ENCODE measurements around the gene TLR8. TPM values are rescaled to one million over a fixed set of nuclear protein-coding genes. Genes with fewer than 3 reads are reported as not detected.
"Not testable (repeated sequence)": the region's sequence is repeated elsewhere in the genome, so short reads cannot be mapped to it uniquely, and the experiment has no call there.

Gene TLR8
- total RNA-seq, 3 donors from 2014 or later: 0.29 to 2.3 (median 1.5) TPM

- DNase-seq: no peak
- TF ChIP-seq CTCF (IDR thresholded peaks at IDR 0.05): no peak
- Histone ChIP-seq H3K36me3 (ENCODE audit: low read depth) (no peaks in the 10 kb centered on the region), H3K9me3 (no peaks in the 10 kb centered on the region), H3K4me1 (ENCODE audit: low read depth) (no peaks in the 10 kb centered on the region), H3K4me3 (no peak overlapping the region)
- ATAC-seq: no peak
- intact Hi-C loops (cut with DNase I, micrococcal nuclease): no loop called here
Measured at GRCh38 chrX:12932244-12932643, 25.8 kb downstream of the TLR8 start.

- no peak for ATAC-seq
- DNase-seq: no peak
- Histone ChIP-seq H3K4me1 (ENCODE audit: low read depth) (no peaks in the 10 kb centered on the region), H3K4me3 (no peak overlapping the region), H3K9me3 (no peaks in the 10 kb centered on the region), H3K36me3 (ENCODE audit: low read depth) (no peaks in the 10 kb centered on the region)
- intact Hi-C loops (cut with DNase I, micrococcal nuclease): no loop called here
- no peak for TF ChIP-seq CTCF (IDR thresholded peaks at IDR 0.05)
Measured at GRCh38 chrX:12934850-12935249, 28.4 kb downstream of the TLR8 start.

- Histone ChIP-seq H3K4me1 (ENCODE audit: low read depth) (no peaks in the 10 kb centered on the region), H3K9me3 (no peaks in the 10 kb centered on the region), H3K36me3 (ENCODE audit: low read depth) (no peaks in the 10 kb centered on the region), H3K4me3 (no peak overlapping the region)
- ATAC-seq: no peak
- DNase-seq: no peak
- TF ChIP-seq CTCF (IDR thresholded peaks at IDR 0.05): no peak
- intact Hi-C loops (cut with DNase I, micrococcal nuclease): no loop called here
Measured at GRCh38 chrX:12936947-12937346, 30.5 kb downstream of the TLR8 start.

- H3K4me3 ChIP-seq; H3K4me1 ChIP-seq (ENCODE audit: low read depth); DNase-seq; H3K36me3 ChIP-seq (ENCODE audit: low read depth); ATAC-seq; H3K9me3 ChIP-seq; intact Hi-C loops (cut with DNase I, micrococcal nuclease): not testable (repeated sequence)
Measured at GRCh38 chrX:12940471-12940870, 34.1 kb downstream of the TLR8 start.

- intact Hi-C loops (cut with DNase I, micrococcal nuclease): not testable (repeated sequence)
Measured at GRCh38 chrX:12943592-12943991, 37.2 kb downstream of the TLR8 start.

GRCh38 chrX:12944452-12944851 is 38.0 kb downstream of the TLR8 start:
- H3K9me3 ChIP-seq; ATAC-seq; intact Hi-C loops (cut with DNase I, micrococcal nuclease); H3K4me3 ChIP-seq; H3K36me3 ChIP-seq (ENCODE audit: low read depth); DNase-seq: not testable (repeated sequence)
- peaks cover 10% of the 10 kb centered on the region for H3K4me1 ChIP-seq (ENCODE audit: low read depth)

More at GRCh38 chrX:12943592-12943991, 37.2 kb downstream of the TLR8 start:
- peaks cover 10% of the 10 kb centered on the region for H3K4me1 ChIP-seq (ENCODE audit: low read depth)
- H3K36me3 ChIP-seq (ENCODE audit: low read depth); H3K4me3 ChIP-seq; ATAC-seq; DNase-seq; H3K9me3 ChIP-seq: not testable (repeated sequence)

- ATAC-seq: no peak
- TF ChIP-seq CTCF (IDR thresholded peaks at IDR 0.05): no peak
- Histone ChIP-seq H3K4me3 (no peak overlapping the region), H3K36me3 (ENCODE audit: low read depth) (no peaks in the 10 kb centered on the region), H3K9me3 (no peaks in the 10 kb centered on the region), H3K4me1 (ENCODE audit: low read depth) (peaks cover 10% of the 10 kb centered on the region)
- no peak for DNase-seq
- intact Hi-C loops (cut with DNase I, micrococcal nuclease): no loop called here
Measured at GRCh38 chrX:12945494-12945893, 39.1 kb downstream of the TLR8 start.
